Inflammatory macrophage (primary cell): ENCODE data around the gene ARL5A.
A peak's percentile ranks its signal among the peaks of the same experiment; 100 is the strongest.
"Not testable (repeated sequence)": the region's sequence is repeated elsewhere in the genome, so short reads cannot be mapped to it uniquely, and the experiment has no call there.

Experiments used
- DNase-seq, 2 donors: peaks; one replicate each; pipeline ENCODE4 v3.0.0-alpha.2; 2020 to 2022

The ARL5A gene

DNA sequence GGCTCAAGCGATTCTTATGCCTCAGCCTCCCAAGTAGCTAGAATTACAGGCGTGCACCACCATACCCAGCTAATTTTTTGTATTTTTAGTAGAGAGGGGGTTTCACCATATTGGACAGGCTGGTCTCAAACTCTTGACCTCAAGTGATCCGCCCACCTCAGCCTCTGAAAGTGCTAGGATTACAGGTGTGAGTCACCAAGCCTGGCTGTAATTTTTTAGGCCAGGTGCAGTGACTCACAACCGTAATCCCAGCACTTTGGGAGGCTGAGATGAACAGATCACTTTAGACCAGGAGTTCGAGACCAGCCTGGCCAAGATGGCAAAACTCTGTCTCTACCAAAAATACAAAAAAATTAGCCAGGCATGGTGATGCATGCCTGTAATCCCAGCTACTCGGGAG lies 33.8 kb downstream of the ARL5A start:
- DNase-seq = not testable (repeated sequence)

DNA sequence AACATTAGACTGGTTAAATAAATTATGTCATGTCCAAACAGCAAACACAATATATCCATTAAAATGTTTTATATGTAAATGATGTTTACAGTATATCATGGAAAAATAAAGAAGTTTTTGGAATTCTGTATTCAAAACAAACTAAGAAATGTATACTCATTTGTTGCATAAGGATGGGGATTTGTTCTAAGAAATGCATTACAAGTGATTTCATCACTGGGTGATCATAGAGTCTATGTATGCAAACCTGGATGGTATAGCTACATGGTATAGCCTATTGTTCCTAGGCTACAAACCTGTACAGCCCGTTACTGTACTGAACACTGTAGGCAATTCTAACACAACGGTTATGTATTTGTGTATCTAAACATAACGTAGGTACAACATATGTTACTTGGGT lies 35.1 kb downstream of the ARL5A start:
- no peak for DNase-seq

DNA sequence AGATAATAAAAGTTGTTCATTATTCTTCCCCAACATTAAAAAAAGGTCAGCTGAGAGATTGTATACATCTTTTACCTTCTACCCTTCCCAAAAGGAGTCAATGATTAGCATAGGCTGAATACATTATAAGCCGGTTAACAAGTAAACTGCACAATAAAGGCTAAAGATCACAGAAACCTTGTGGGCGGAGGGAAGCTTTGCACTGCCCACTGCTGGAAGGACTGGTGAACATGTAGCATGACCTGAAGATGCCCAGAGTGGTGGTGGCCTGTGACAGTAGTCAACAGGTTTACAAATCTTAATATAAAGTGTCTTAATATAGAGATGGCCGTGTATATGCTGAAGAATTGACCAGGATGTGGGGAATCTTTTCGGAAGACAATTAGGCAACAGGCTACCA lies 35.6 kb downstream of the ARL5A start:
- peak; percentile 6 for DNase-seq

DNA sequence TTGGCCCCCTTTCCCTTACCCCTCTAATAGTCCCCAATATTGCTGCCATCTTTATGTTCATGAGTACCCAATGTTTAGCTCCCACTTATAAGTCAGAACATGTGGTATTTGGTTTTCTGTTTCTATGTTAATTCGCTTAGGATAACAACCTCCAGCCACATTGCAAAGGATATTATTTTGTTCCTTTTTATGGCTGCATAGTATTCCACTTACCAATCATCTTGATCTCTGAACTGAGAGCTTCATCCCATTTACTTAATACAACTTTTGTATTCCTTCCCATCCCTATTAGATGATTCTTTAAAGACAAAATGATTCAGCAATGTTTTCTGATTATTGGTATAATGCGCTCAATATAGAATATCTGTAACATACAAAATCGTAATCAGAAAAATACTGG lies 36.7 kb downstream of the ARL5A start:
- no peak for DNase-seq

DNA sequence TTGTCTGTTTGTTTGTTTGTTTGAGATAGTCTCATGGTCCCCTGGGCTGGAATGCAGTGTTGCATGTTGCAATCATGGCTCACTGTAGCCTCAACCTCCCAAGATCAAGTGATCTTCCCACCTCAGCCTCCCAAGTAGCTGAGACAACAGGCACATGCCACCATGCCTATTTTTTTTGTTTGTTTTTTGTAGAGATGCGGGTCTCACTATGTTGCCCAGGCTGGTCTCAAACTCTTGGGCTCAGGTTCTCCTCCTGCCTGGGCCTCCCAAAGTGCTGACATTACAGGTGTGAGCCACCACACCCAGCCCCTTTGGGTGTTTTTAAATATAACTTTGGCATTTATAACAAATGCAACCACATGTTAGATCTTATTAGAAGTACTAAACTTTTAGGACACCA lies 37.5 kb downstream of the ARL5A start:
- peak in 1 of 2 donors; percentile 29 for DNase-seq

DNA sequence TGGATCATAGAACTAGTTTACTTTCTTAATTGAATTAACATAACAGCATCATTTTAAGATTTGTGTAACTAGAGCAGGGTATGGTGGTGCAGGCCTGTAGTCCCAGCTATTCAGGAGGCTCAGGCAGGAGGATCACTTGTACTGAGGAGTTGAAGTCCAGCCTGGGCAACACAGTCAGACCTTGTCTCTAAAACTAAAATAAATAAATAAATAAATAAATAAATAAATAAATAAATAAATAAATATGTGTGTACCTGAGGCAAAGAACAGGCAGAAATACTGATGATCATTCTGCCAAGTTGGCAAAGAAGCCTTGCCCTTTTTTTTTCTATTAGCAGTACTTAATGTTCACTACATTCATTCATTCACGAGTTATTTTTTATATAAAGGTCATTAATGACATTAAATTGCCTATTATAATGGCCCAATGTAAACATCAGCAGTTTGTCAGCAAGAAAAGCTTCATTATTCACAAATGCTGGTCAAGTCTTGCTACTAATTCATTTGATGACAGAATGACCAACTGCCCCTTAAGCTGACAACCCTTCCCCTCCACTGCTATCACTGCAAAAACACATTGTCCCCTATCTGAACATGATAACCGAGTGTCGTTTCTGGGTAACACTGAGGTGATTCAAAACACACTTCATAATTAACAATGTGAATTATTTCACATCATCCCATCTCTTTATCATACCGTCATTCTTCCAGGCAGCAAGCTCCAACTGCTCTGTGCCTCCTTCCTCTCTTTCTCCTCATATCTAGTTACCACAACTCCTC lies 39.0 kb downstream of the ARL5A start:
- DNase-seq = no peak

DNA sequence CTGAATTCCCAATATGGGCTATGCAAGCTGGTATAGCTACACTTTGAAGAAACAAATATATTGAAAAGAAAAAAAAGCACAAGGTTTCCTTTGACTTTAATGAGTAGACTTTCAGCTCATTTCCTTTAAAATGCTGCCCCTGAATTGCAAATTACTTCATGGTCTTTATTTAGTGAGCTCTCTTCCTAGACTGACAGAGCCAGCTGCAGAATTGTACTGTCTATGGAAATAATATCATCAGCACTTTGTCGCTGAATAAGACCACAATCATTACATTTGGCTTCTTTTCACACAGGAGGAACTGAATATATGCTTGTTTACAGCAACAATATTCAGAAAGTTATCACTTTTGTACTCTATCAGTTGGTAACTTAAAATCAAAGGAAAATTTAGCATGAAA lies 41.7 kb downstream of the ARL5A start:
- no peak for DNase-seq

DNA sequence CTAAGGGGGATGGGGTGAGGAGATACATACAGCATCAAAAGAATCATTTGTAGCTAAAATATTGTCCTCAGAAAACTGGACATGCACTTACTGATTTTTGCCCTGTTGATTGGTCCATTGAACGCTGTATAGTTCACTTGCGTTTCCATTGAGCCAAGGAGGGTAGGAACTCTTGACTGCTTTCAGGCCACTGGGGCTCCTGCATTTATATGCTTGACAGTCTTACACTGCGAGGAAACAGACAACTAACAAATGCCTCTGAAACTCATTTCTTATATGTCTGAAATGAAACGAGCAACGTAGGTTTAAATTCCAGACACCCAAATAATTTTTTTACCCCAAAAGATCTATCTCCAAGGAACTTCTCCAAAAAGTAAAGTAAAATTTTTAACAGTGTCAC lies 42.1 kb downstream of the ARL5A start:
- no peak for DNase-seq

DNA sequence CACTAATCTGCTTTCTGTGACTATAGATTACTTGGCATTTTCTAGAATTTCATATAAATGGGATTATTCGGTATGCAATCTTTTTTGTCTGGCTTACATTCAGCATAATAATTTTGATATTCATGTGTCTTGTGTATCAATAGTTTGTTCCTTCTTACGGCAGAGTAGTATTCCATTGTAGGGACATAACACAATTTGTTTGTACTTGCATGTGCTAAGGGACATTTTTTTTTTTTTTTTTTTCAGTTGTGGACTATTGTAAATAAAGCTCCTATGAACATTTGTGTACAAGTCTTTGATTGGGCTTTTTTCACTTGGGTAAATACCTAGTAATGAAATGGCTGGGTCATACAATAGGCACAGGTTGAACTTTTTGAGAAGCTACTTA lies 45.1 kb downstream of the ARL5A start:
- DNase-seq = no peak

DNA sequence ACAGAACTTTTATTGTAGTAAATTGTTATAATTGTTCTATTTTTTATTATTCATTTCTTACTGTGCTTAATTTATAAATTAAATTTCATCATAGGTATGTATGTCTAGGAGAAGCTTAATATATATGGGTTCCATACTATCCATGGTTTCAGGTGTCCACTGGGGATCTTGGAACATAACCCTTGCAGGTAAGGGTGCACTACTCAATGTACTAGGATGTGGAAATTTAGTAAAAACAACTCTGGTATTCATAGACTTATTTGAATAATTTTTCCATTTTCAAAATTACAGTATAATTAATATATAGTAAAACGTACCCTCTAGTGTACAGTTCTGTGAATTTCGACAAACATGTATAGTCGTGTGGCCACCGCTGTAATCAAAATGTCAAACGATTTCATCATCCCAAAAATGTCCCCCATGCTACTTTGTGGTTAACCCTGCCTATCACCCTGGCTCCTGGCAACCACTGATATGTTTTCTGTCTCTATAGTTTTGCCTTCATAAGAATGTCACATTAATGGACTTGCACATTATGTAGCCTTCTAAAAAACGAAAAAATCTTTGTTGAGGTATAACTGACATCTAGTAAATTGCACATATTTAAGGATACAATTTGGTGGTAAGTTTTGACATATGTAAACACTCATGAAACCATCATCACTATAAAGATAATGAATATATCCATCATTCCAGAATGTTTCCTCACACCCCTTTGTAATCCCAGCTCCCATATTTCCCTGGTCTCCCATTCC lies 45.7 kb downstream of the ARL5A start:
- DNase-seq = no peak

DNA sequence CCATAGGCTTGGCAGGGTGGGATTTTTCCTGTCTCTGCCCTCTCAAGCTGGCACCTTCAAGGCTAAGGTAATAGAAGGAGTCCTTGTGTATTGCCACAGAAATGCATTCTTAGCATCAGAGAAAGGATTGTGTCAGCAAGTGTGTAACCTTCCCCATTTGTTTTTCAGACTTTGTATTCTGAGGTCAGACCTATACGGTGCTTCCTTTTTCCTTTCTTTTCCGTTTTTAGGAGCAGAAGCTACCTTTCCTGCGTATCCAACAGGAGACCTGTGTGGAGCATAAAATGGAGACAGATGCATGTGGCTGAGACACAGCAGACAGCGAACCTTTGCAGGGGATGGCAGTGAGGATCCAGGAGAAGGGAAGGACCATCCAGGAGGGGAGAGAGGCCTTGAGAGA lies 46.6 kb downstream of the ARL5A start:
- DNase-seq = no peak

DNA sequence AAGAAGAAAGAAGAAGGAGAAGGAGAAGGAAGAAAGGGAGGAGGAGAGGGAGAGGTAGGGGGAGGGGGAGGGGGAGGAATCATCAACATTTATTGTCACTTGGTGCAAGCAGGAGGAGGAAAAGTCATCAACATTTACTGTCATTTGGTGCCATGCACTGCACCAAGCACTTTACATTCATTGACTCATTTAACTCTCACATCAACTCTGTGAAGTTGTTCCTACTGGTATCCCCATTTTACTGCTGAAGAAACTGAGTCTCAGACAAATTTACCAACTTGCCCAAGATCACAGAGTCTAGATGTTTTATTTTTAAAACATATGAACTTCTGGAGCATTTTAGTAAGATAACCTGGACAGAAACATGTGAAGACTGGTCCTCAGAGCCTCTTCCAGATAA lies 47.3 kb downstream of the ARL5A start:
- no peak for DNase-seq

DNA sequence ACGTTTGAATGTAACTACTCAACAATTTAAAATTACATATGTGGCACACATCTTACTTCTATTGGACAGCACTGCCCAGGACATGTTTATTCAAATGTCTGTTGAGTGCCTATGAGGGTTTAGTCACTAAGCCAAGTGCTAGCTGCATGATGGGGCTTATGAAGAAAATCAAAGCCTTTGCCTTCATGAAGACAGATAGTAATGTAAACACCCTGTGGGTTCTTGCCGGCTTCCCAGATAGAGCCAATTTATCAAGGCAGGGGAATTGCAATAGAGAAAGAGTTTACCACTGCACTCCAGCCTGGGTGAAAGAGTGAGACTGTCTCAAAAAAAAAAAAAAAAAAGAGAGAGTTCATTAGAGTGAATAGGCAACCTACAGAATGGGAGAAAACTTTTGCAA lies 50.3 kb downstream of the ARL5A start:
- DNase-seq = no peak

DNA sequence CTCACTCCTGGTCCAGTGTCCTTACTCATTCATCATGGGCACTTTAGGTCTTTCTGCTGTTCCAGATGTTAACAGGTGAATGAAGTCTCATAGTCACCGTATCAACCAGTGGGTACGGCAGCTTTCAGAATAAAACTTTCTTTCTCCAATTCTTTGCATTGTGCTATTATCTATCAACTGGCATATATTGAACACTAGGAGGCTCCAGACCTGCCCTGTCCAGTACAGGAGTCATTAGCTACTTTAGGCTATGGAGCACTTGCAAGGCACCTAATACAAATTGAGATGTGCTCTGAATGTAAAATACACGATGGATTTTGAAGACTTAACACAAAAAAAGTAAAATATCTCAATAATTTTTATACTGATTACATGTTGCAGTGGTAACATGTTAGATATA lies 50.7 kb downstream of the ARL5A start:
- no peak for DNase-seq

DNA sequence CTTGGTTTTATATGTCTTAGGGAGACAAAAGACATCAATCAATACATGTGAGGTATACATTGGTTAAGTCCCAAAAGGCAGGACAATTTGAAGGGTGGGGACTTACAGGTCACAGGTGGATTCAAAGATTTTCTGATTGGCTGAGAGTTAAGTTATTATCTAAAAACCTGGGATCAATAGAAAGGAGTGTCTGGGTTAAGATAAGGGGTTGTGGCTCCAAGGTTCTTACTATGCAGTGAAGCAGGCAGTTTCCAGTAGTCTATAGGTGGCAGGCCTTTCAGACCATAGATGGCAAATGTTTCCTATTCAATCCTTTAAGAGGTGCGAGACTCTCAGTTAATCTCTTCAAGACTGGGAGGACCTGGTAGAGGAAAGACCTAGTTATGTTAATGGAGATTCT lies 51.9 kb downstream of the ARL5A start:
- DNase-seq = no peak

DNA sequence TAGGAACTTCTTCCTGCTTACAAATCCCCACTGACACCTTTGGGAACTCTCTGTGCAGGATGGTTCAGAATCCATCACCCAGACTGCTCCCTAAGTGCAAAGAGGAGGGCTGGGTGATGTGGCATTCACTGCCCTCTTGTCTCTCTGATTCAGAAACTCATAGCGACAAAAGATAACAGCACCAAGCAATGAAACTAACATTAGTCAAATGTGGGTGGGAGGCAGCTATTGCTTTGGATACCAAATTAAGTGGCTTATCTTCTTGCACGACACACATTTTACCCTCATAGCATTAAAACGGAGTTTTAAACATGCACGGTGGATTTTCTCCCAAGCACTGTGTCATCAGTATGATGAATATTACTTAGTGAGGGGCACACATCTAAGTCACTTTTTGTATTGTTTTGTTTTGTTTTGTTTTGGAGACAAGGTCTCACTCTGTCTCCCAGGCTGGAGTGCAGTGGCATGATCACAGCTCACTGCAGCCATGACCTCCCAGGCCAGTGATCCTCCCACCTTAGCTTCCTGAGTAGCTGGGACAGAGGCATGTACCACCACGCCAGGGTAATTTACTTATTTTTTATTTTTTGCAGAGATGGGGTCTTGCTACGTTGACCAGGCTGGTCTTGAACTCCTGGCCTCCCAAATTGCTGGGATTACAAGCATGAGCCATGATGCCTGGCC lies 53.0 kb downstream of the ARL5A start:
- no peak for DNase-seq

DNA sequence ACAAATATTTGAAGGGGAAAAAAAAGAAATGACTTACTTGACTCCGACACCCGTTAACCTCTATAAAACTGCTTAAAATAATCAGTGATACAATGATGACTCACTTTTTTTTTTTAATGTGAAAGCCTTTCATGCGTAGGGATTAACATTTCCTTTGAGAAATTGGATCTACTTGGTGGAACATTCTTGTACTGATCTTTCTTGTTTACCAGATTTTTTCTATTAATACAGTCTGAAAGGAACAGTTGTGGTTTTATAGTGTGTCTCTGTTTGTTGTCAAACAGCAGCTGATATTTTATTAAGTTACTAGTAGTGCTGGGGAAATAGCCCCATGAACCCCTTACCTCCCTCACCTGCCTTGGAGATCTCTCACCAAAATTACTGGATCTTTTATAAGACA lies 53.7 kb downstream of the ARL5A start:
- DNase-seq = no peak

DNA sequence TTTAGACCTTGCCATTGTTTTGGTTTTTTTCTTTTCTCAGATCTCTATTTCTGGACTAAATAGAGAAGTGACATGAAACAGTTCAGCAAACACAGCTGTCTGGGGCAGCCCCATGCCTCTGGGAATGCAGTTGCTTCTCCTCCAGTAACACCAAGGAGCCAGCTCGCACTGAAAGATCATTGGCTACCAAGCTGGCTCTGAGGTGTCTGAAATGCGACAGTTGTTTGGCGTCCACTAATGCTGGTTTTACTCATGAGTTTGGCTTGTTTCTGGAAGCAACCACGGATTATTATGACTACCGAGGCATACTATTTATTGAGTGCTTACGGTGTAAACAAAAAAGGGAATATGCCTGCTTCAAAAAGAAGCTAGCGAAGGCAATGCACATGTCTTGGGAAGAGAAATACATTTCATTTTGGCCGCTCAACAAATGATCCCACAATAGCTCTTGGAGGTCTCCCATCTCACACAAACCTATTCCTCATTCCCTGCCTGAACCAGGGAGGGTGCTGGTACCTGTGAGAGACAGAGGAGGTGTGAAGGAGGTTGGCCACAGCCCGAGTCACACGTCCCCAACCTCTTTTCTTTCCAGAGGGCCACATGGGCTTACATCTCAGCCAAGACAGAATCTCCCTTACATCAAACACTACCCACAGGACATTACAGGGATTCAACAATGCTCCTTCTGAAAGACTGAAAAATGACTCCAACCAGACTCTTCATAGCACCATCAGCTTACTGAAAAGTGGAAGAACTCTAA lies 56.4 kb downstream of the ARL5A start:
- DNase-seq = peak in 1 of 2 donors; percentile 3

DNA sequence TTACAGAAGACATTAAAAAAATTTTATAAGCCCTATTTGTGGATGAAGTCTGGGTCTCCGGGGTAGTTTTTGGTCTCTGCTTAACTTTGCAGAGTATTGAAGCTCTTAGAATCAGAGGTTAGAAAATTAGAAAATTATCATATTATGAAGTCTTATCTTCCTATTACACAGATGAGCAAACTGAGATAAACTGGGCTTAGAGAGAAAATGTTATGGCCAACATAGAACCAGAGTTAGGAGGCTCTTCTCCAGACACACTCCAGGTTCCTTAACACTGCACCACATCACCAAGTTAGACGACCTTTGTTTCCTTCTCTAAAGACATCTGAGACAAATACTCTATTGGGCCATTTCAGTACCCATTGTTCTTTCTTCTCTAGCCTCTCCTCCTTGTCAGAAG lies 57.2 kb downstream of the ARL5A start:
- no peak for DNase-seq

DNA sequence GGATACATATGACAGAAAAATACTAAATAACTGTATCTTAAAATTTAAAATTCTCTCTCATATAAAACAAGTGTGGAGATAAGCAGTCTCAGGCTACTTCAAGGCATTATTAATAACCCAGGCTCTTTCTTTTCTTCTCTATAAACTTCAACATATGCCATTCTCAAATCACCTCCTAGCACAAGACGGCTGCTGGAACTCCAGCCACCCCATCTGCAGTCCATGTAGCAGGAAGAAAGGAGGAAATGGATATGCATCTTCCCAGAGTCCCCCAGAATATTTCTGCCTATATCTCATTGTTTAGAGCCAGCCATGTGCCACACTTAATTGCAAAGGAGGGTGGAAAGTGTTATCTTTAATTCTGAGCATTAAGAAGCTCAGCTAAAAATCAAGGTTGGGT lies 58.6 kb downstream of the ARL5A start:
- no peak for DNase-seq

DNA sequence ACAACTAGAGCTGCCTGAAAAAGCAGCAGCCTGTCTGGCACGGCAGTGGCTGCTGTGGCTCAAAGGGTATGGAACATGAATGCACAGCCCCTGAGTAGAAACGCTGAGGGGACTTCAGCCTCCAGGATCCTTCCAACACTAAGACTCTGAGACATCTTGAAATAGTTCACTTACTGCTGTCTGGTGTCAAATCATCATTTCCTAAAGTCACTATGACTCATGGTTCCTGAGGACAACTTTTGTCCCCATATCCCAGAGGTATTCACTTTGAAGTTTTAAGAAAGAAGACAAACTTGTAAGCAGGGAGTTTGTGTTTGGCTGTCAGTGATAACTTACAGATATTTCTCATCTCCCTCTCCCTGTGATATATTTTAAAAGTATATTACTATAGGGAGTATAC lies 60.7 kb downstream of the ARL5A start:
- no peak for DNase-seq

DNA sequence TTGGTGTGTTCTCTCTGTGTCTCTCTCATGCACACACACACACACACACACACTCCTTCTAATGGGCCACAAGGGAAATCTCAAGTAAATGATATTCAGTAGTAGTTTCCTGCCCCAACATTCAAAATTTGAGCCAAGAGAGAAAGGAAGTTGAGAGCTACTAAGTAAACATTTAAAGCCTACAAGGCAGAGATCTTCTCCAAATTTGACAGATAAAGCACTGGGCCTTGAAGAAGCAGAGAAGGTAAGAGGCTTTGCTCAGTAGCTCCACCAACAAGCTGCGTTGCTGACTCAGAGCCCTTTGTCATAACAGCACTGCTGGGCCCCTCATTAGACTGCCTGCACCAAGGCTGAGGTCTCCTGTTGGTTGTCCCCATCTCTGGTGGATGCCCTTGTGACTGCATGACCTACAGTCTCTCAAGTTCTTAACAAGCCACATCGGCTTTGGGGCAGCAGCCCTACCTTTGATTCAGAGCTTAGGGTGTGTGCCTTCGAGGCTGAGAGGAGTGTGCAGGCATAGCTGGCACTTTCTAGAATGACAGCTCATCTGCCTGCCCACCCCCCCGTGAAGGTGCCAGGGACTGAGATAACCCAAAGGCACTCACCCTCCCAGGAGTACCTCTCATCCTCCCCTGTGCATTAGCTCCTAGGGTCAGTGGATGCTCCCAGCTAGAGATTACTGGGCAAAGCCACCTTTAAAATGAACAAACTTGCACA lies 61.6 kb downstream of the ARL5A start:
- no peak for DNase-seq
